ENCODE data around the gene SLC16A14. TPM values are rescaled to one million over a fixed set of nuclear protein-coding genes. Genes with fewer than 3 reads are reported as not detected.

Gene SLC16A14
- total RNA-seq, 1 donor from 2014 or later: 9.7 TPM

- H3K4me3 Mint-ChIP-seq: no peak overlapping the region
Measured at GRCh38 chr2:230085201-230085600, 16.5 kb upstream of the SLC16A14 start.

GRCh38 chr2:230077851-230078547 is 9.3 kb upstream of the SLC16A14 start:
- Mint-ChIP-seq H3K4me1 (no peaks in the 10 kb centered on the region), H3K27ac (no peak overlapping the region), H3K36me3 (no peaks in the 10 kb centered on the region), H3K9me3 (peaks cover 3% of the 10 kb centered on the region), H3K27me3 (ENCODE audit: low read depth) (peaks cover 12% of the 10 kb centered on the region), H3K4me3 (no peak overlapping the region)
- no peak for TF ChIP-seq CTCF (IDR thresholded peaks at IDR 0.05; ENCODE audit: unreplicated experiment)
- DNase-seq (ENCODE audit: low spot score in 2 of 2, unreplicated experiment in 2 of 2): no peak

More at GRCh38 chr2:230085201-230085600, 16.5 kb upstream of the SLC16A14 start:
- no peaks in the 10 kb centered on the region for H3K36me3 Mint-ChIP-seq
- TF ChIP-seq CTCF (IDR thresholded peaks at IDR 0.05; ENCODE audit: unreplicated experiment): no peak
- H3K4me1 Mint-ChIP-seq: no peaks in the 10 kb centered on the region
- H3K27me3 Mint-ChIP-seq (ENCODE audit: low read depth): peaks cover 7% of the 10 kb centered on the region
- DNase-seq (ENCODE audit: low spot score in 2 of 2, unreplicated experiment in 2 of 2): no peak
- H3K9me3 Mint-ChIP-seq: no peaks in the 10 kb centered on the region
- H3K27ac Mint-ChIP-seq: no peak overlapping the region

GRCh38 chr2:230076819-230077218 is 8.1 kb upstream of the SLC16A14 start:
- TF ChIP-seq CTCF (IDR thresholded peaks at IDR 0.05; ENCODE audit: unreplicated experiment): no peak
- H3K36me3 Mint-ChIP-seq: no peaks in the 10 kb centered on the region
- no peak overlapping the region for H3K4me3 Mint-ChIP-seq
- H3K27ac Mint-ChIP-seq: no peak overlapping the region
- H3K27me3 Mint-ChIP-seq (ENCODE audit: low read depth): peaks cover 16% of the 10 kb centered on the region
- no peaks in the 10 kb centered on the region for H3K4me1 Mint-ChIP-seq
- H3K9me3 Mint-ChIP-seq: peaks cover 3% of the 10 kb centered on the region
- DNase-seq (ENCODE audit: low spot score in 2 of 2, unreplicated experiment in 2 of 2): no peak

GRCh38 chr2:230075988-230076631 is 7.4 kb upstream of the SLC16A14 start:
- H3K27ac Mint-ChIP-seq: no peak overlapping the region
- H3K27me3 Mint-ChIP-seq (ENCODE audit: low read depth): peaks cover 20% of the 10 kb centered on the region
- H3K9me3 Mint-ChIP-seq: peaks cover 3% of the 10 kb centered on the region
- no peak for DNase-seq (ENCODE audit: low spot score in 2 of 2, unreplicated experiment in 2 of 2)
- H3K36me3 Mint-ChIP-seq: no peaks in the 10 kb centered on the region
- TF ChIP-seq CTCF (IDR thresholded peaks at IDR 0.05; ENCODE audit: unreplicated experiment): no peak
- no peaks in the 10 kb centered on the region for H3K4me1 Mint-ChIP-seq
- no peak overlapping the region for H3K4me3 Mint-ChIP-seq

- no peaks in the 10 kb centered on the region for H3K36me3 Mint-ChIP-seq
Measured at GRCh38 chr2:230071421-230071820, 2.7 kb upstream of the SLC16A14 start.

More at GRCh38 chr2:230071421-230071820, 2.7 kb upstream of the SLC16A14 start:
- no peak for DNase-seq (ENCODE audit: low spot score in 2 of 2, unreplicated experiment in 2 of 2)
- H3K4me3 Mint-ChIP-seq: no peak overlapping the region
- H3K27me3 Mint-ChIP-seq (ENCODE audit: low read depth): peaks cover 25% of the 10 kb centered on the region
- H3K9me3 Mint-ChIP-seq: peaks cover 3% of the 10 kb centered on the region
- peaks cover 6% of the 10 kb centered on the region for H3K4me1 Mint-ChIP-seq
- TF ChIP-seq CTCF (IDR thresholded peaks at IDR 0.05; ENCODE audit: unreplicated experiment): no peak
- H3K27ac Mint-ChIP-seq: no peak overlapping the region
